SW 1271 (cell line): Measurements from ENCODE around the gene IGIP.
A peak's percentile ranks its signal among the peaks of the same experiment; 100 is the strongest.
"Not testable (repeated sequence)": the region's sequence is repeated elsewhere in the genome, so short reads cannot be mapped to it uniquely, and the experiment has no call there.

Experiments
- DNase-seq, 2 experiments: peaks; one replicate each; lab custom pipeline; 2025; lab: John Stamatoyannopoulos, UW

IGIP gene

DNA sequence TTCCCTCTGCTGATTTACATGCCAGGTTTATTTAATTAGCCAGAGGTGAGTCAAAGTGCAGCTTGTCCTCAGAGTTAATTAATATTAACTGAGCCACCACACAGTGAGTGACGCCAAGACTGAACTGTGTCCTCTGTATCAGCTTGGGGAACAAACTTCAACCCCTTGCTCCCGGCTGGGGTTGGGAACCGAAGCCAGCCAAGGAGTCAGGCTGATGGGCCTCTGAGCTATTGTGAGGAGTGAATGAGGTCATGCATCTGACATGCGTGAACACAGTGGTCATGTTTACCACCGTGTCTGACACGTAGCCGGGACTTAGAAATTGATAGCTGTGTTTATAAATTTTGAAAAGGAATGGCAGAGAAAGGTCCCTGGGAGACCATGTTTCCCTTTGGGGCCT lies 17.1 kb downstream of the IGIP start:
- no peak for DNase-seq

DNA sequence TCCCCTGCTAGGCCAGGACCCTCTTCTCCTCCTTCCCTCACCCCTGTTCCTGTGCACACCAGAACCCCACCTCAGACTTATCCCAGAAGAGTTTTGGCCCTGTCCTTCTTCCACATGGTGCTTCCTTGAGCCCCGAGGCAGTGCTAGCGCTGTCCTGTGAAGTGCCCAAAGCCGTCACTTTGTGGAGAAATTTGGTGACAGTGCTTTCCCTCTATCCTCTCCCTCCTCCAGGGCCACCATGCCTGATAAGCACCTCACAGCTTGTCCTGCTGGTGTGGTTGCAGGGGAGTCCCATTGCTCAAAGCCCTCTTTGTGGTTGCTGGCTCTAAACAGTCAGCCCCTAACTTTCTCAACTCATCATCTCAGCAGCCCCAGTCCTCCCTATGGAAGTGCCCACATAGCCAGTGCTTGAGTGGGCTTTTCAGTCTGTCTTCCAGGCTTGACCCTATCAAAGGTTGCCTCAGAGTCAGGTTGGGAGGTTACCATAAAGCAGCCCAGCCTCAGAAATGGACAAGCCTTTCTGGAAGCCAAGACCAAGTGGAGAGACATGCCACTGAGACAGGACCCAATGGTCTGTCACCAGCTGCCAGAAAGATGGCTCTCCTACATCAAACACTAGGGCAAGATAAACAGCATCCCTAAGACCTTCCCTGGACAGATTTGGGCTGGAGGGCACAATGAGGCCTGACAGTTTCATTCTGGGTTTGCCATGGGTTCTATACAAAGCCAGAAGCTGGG lies 18.0 kb downstream of the IGIP start:
- no peak for DNase-seq

DNA sequence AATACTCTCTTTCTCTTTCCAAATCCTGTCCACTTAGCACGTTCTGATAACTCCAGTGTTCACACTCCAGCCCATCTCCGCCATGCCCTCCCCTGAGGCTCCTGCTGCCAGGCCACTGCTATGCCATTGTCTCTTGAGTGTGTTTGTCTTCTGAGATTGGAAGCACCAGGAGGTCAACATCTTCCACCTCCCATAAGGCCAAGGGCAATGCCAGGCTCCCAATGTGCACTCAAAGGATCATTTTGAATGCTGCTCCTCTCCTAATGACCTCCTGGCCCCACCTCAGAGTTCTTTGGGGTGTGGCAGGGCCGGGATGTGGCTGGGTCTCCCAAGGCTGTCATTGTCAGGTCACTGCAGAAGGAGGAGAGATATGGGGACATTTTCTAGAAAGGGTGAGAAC lies 19.5 kb downstream of the IGIP start:
- no peak for DNase-seq

DNA sequence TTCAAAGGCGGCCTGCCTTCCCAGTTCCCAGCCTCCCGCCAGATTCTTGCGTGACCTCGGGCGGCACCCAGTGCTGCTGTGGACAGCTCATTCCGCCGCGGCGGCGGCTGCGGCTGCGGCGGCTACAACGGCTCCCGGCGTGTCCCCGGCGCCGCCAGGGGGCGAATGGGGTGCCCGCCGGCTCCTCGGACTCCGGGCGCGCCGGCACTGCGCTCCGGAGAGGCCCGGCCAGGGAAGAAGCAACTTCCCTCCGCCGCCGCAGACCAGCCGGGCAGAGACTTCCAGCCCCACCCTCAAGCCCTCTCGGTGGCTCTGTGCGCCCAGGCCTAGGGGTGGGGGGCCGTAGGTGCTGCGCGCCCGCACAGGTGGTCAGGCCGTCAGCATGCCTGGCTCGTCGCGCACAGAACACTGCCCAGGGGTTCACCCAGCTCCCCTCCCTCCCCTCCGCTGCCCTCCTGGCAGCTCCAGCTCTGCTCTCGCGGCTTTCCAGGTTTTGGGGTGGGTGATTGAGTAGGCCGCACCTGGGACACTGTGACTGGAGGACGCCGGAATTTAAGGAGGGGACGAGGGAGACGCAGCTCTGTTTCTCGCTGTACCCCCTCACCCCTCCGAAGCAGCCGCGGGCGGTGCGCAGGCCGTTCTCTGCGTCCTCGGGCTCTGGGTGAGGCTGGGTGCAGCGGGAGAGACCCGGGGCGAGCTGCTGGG lies 20.2 kb downstream of the IGIP start:
- DNase-seq = no peak

GRCh38 chr5:140146523-140146842 lies 20.7 kb downstream of the IGIP start:
- DNase-seq = no peak

- no peak for DNase-seq
Observed at GRCh38 chr5:140147460-140147859, 21.7 kb downstream of the IGIP start.

DNA sequence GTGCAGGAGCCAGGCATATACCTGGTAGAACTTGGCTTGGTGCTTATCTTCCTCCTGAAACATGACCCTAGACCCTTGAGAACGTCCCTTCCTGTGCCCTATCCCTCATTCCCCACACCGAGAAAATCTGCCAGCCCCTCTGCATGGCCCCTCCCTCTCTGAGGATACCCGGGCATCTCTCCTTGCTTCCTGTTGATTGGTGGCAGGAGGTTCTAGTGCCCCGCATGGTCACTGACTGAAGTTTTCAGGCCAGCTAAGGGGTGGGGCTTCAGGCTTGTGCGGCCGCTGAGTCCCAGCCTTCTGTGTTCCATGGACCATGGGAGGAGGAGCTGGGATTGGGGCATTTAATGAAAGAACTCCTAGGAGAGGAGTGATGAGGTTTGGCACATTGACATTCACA lies 22.8 kb downstream of the IGIP start:
- DNase-seq = no peak

GRCh38 chr5:140150201-140150600 lies 24.5 kb downstream of the IGIP start:
- no peak for DNase-seq

DNA sequence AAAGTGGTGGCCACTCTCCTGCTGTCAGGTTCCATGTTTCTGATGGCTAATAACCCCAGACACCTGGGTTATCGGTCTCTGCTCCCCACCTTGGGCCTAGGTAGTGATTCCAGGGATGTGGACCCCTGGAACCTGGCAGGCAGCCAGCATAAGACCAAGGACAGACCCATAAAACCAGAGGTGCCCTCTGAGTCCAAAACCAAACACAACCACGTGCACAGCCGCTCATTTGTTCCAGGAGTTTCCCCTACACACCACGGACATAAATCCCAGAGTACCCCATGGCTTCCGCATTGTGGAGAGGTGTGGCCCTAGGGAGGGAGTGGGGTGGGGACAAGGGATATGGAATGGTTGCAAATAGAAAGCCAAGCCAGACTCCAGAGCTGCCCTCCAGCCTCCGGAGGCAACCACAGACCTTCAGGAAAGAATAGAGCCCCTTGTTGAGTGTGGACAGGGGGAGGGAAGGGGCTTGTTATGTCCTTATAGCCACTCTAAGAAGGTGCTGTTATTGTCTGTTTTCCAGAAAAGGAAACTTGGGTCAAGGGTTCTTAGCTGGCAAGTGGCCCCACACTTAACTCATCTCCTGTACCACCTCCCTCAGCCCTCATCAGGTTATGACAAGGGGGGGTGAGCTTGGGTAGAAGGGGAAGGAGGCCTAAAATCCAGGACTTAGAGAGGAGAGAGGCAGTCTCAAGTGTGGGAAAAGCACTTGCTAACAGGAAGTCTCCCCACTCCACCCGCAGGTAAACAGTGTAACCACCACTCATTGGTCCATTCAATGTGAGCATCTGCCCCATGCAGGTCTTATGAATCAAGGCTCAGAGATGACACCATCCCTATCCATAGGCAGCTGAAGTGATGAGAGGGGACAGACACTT lies 25.6 kb downstream of the IGIP start:
- DNase-seq = no peak

DNA sequence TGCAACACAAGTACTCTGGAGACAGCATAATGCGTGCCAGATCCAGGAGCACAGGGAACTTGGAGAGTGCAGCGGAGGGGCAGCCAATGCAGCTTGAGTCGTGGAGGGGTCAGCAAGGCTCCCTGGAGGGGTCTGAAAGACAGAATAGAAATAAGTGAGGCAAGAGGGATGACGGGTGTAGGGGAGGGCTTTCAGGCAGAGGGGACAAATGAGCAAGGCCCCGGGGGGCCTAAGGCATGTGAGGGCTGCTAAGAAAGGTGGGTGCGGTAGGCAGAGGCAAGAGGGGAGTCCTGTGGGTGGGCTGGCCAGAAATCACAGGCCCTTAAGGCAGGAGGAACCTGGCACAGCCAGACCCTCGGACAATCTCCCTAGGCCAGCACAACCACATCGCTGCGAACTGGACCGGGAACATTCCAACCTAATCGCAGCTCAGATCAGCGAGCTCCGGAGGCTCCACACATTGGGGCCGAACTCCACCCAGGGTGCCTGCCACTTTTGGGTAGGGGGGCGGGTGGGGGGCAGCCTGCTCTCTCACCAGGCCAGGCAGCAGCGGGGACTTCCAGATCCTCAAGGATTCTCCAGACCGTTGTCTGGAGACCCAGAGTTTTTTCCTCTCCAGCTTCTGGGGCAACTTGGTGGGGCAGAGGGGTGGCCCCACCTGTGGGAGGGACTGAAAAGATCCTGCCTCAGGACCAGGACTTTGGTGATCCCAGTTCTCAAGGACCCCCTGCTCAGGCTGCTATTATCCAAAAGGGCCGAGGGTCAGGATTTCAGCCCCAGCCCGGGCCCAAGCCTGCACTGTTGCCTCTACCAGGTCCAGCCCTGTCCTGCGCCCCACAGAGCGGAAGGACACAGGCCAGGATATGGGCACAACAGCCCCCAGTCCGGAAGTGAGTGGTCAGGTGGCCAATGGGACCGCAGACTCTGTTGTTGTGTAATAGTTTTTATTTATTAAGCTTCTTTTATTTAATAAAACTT lies 26.6 kb downstream of the IGIP start:
- no peak for DNase-seq

GRCh38 chr5:140153255-140153654 lies 27.5 kb downstream of the IGIP start:
- DNase-seq = no peak

DNA sequence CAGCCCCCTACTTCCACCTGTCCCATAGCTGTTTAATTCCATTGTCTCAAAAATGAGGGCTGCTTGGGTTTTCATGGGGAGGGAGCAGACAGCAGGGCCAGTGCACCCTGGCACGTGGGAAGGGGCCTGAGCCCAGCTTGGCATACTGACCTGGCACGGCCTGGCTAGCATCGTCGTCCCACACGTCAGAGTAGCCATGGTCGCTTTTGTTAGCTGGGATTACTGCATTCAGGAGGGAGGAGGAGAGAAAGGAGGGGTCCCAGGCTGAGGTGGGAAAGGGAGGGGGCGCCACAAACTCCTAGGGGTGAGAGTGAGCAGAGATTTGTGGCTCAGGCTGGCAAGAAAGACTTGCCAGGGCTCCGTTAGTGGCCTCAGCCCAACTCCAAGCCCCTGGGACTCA lies 28.2 kb downstream of the IGIP start:
- DNase-seq = no peak

- not testable (repeated sequence) for DNase-seq
Observed at GRCh38 chr5:140154710-140155381, 29.1 kb downstream of the IGIP start.

DNA sequence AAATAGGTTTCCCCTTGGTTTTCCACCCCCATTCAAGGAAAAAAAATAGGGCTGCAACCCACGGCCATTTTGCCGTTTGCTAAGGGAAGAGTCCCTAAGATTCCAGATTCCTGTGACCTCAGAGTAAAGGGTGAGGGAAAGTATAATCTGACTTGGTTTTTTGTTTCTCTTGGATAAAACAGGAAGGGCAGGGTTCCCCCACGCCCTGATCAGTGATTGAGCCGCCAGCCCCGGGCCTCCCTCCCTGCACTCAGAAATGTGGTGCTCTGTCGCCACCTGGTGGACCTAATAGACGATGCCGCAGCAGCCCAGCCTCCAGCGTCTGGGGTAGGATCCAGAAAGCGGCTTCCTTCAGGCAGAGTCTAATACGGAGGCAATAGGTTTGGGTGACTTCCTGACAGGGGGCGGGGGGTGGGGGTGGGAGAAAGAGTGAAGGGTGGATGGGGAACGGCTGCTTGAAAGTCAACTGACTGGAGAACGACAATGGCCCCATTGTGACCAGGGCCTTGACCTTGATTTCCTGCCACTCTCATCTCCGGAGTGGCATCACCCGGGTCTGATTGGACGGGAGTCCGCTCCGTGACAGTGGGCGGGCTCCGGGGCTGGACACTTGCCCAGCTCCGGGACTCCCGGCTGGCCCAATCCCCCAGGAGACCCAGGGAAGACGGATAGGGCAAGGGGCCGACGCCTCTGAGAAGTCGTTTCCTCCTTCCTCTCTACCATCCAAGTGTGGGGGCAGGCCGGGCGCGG lies 31.5 kb downstream of the IGIP start:
- DNase-seq = peak; percentile 26 to 80

- DNase-seq = no peak
Observed at GRCh38 chr5:140159014-140159927, 33.5 kb downstream of the IGIP start.

DNA sequence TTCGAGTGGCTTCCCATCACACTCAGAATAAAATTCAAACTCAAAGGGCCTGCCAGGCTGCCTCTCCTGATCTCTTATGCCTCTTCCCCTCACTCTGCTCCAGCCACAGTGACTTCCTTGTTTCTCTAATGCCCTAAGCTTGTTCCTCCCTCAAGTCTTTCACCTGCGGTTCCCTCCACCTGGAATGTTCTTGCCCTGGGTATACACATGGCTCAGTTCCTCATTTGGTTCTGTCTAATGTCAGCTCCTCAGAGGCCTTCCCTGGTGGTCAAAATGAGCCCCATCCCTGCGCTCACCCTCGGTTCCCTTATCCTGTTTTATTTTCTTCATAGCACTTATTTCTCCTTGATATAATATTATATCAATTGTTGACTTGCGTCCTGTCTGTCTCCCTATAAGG lies 36.5 kb downstream of the IGIP start:
- DNase-seq = no peak

DNA sequence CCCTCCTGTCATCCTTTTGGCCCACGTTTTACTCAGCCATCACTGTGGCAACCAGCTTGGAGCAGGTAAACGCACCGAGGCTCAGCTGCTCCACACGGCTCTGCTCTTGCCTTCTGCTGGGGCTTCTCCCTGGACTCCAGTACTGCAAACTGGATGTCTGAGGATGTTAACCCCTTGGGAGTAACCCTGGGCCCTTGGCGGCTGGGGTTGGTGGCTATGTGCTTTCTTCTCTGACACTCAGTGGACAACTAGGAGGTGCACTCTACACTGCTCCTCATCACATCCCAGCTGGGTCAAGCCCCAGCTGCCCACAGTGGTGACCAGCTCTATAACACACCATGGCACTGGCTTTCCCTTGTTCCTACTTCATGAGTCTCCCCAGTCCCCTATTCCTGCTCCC lies 37.0 kb downstream of the IGIP start:
- DNase-seq = no peak

GRCh38 chr5:140165101-140165922 lies 39.6 kb downstream of the IGIP start:
- DNase-seq = no peak

- DNase-seq = no peak
Observed at GRCh38 chr5:140165923-140166270, 40.2 kb downstream of the IGIP start.
